ENCODE data around the gene RFNG.

The RFNG gene

GRCh38 chr17:82085031-82085861 lies 33.6 kb upstream of the RFNG start:
- no peak for TF ChIP-seq CTCF (IDR thresholded peaks at IDR 0.05; ENCODE audit: borderline replicate concordance, control extremely low read depth, extremely low read depth, insufficient read depth, missing control alignments)
- DNase-seq (ENCODE audit: low spot score) = no peak
- in situ Hi-C loops (cut with MboI; ENCODE audit: low sequenced_read_pairs, unreplicated experiment) = no loop called here

- no peak for TF ChIP-seq CTCF (IDR thresholded peaks at IDR 0.05; ENCODE audit: borderline replicate concordance, control extremely low read depth, extremely low read depth, insufficient read depth, missing control alignments)
- in situ Hi-C loops (cut with MboI; ENCODE audit: low sequenced_read_pairs, unreplicated experiment) = no loop called here
- DNase-seq (ENCODE audit: low spot score) = no peak
These were observed 32.9 kb upstream of the RFNG start for GRCh38 chr17:82084373-82085030.

- no peak for DNase-seq (ENCODE audit: low spot score)
- in situ Hi-C loops (cut with MboI; ENCODE audit: low sequenced_read_pairs, unreplicated experiment) = no loop called here
- TF ChIP-seq CTCF (IDR thresholded peaks at IDR 0.05; ENCODE audit: borderline replicate concordance, control extremely low read depth, extremely low read depth, insufficient read depth, missing control alignments) = no peak
These were observed 32.1 kb upstream of the RFNG start for GRCh38 chr17:82083533-82084359.

GRCh38 chr17:82083009-82083408 lies 31.4 kb upstream of the RFNG start:
- DNase-seq (ENCODE audit: low spot score) = no peak
- in situ Hi-C loops (cut with MboI; ENCODE audit: low sequenced_read_pairs, unreplicated experiment) = no loop called here
- TF ChIP-seq CTCF (IDR thresholded peaks at IDR 0.05; ENCODE audit: borderline replicate concordance, control extremely low read depth, extremely low read depth, insufficient read depth, missing control alignments) = no peak

GRCh38 chr17:82082456-82082855 lies 30.8 kb upstream of the RFNG start:
- no peak for TF ChIP-seq CTCF (IDR thresholded peaks at IDR 0.05; ENCODE audit: borderline replicate concordance, control extremely low read depth, extremely low read depth, insufficient read depth, missing control alignments)
- DNase-seq (ENCODE audit: low spot score) = no peak
- in situ Hi-C loops (cut with MboI; ENCODE audit: low sequenced_read_pairs, unreplicated experiment) = no loop called here

GRCh38 chr17:82081966-82082365 lies 30.4 kb upstream of the RFNG start:
- no peak for TF ChIP-seq CTCF (IDR thresholded peaks at IDR 0.05; ENCODE audit: borderline replicate concordance, control extremely low read depth, extremely low read depth, insufficient read depth, missing control alignments)
- in situ Hi-C loops (cut with MboI; ENCODE audit: low sequenced_read_pairs, unreplicated experiment) = no loop called here
- DNase-seq (ENCODE audit: low spot score) = no peak
